Measurements from ENCODE around the gene ROPN1L.

- TF ChIP-seq CTCF (conservative IDR thresholded peaks at IDR 0.05) = no peak
- no peak for TF ChIP-seq ZFX (IDR thresholded peaks at IDR 0.05)
Observed at GRCh38 chr5:10482791-10483530, 41.3 kb downstream of the ROPN1L start.
